HepG2 (cell line): Measurements from ENCODE around the gene SRC. TPM values are rescaled to one million over a fixed set of nuclear protein-coding genes. Genes with fewer than 3 reads are reported as not detected.

ENCODE experiments used
- CEBPB ChIP-seq: IDR thresholded peaks from 2 replicates; pipeline ENCODE4 v1.6.1; 2011; ENCODE audit warnings: low read depth, low read length, improper control_type of control experiment, borderline replicate concordance
- CHCHD3 ChIP-seq: sonication (generic); formaldehyde crosslinking; IDR thresholded peaks from 2 replicates; pipeline ENCODE4 v1.8.0; 2022; ENCODE audit warnings: mild to moderate bottlenecking, missing genetic modification reagents, moderate library complexity
- DR1 ChIP-seq: sonication (generic); formaldehyde crosslinking; IDR thresholded peaks from 2 replicates; pipeline ENCODE4 v1.8.0; 2021; ENCODE audit warnings: mild to moderate bottlenecking, missing genetic modification reagents, inconsistent platforms
- KLF6 ChIP-seq: IDR thresholded peaks from 2 replicates; pipeline ENCODE4 v1.8.0; 2016; ENCODE audit warnings: missing biosample characterization, missing genetic modification reagents
- RBAK ChIP-seq: sonication (generic); formaldehyde crosslinking; IDR thresholded peaks from 2 replicates; pipeline ENCODE4 v1.5.1; 2020; ENCODE audit warnings: mild to moderate bottlenecking, missing genetic modification reagents
- ZFP36L1 ChIP-seq: sonication (generic); formaldehyde crosslinking; IDR thresholded peaks from 2 replicates; pipeline ENCODE4 v1.8.0; 2022; ENCODE audit warnings: mild to moderate bottlenecking, missing genetic modification reagents, moderate library complexity
- ZFP37 ChIP-seq: sonication (generic); formaldehyde crosslinking; IDR thresholded peaks from 2 replicates; pipeline ENCODE4 v1.4.0; 2020; ENCODE audit warnings: missing genetic modification reagents, borderline replicate concordance
- ZNF20 ChIP-seq: sonication (generic); formaldehyde crosslinking; IDR thresholded peaks from 2 replicates; pipeline ENCODE4 v1.4.0; 2020; ENCODE audit warnings: mild to moderate bottlenecking, moderate library complexity, missing genetic modification reagents
- ZNF326 ChIP-seq: sonication (generic); formaldehyde crosslinking; IDR thresholded peaks from 2 replicates; pipeline ENCODE4 v1.4.0; 2020; ENCODE audit warnings: missing genetic modification reagents, borderline replicate concordance
- ZNF776 ChIP-seq: sonication (generic); formaldehyde crosslinking; IDR thresholded peaks from 2 replicates; pipeline ENCODE4 v1.4.0; 2020; ENCODE audit warnings: mild to moderate bottlenecking, missing genetic modification reagents
- ZSCAN20 ChIP-seq: sonication (generic); formaldehyde crosslinking; IDR thresholded peaks from 2 replicates; pipeline ENCODE4 v1.4.0; 2020; ENCODE audit warnings: missing genetic modification reagents, mild to moderate bottlenecking, borderline replicate concordance
- polyA plus RNA-seq, 8 experiments: library from polyadenylated mRNA; depleted of rRNA in 3 of 8; stranded (reverse) in 7 of 8; unstranded in 1 of 8; fragments of >200 nt; fragmentation: Illumina TruSeq in 4 of 8; extraction: Trizol in 4 of 8; gene quantifications; 2 replicates each; pipeline versions ENCODE4 v1.2.1 to v1.2.3, GENCODE V29; 2011 to 2016; ENCODE audit warnings: low read depth in 4 of 8, missing spikeins in 1 of 8, mixed read lengths in 1 of 8; ENCODE audit not compliant: insufficient read depth in 1 of 8
- total RNA-seq, 5 experiments: library from RNA; depleted of rRNA; stranded (reverse); fragments of >200 nt; fragmentation: Illumina TruSeq; extraction: Trizol; gene quantifications; 2 replicates each; pipeline ENCODE4 v1.2.3, GENCODE V29; 2016; ENCODE audit warnings: low read depth in 1 of 5
- TF ChIP-seq, protein P1 (sequence below): sonication (generic); formaldehyde crosslinking; IDR thresholded peaks from 2 replicates; pipeline ENCODE4 v1.5.0; 2020; ENCODE audit warnings: missing genetic modification reagents
- TF ChIP-seq, protein P2 (sequence below): sonication (generic); formaldehyde crosslinking; IDR thresholded peaks from 2 replicates; pipeline ENCODE4 v1.4.0; 2020; ENCODE audit warnings: missing genetic modification reagents; ENCODE audit errors: not compliant biosample characterization
- TF ChIP-seq, protein P3 (sequence below): sonication (generic); formaldehyde crosslinking; IDR thresholded peaks from 2 replicates; pipeline ENCODE4 v1.4.0; 2020; ENCODE audit warnings: mild to moderate bottlenecking, missing genetic modification reagents
- TF ChIP-seq, protein P4 (sequence below): sonication (generic); formaldehyde crosslinking; IDR thresholded peaks from 2 replicates; pipeline ENCODE4 v1.5.0; 2020; ENCODE audit warnings: mild to moderate bottlenecking, missing genetic modification reagents, borderline replicate concordance
- TF ChIP-seq, protein P5 (sequence below): sonication (generic); formaldehyde crosslinking; IDR thresholded peaks from 2 replicates; pipeline ENCODE4 v1.4.0; 2020; ENCODE audit warnings: low read depth, mild to moderate bottlenecking, missing genetic modification reagents
- TF ChIP-seq, protein P6 (sequence below): IDR thresholded peaks from 2 replicates; pipeline ENCODE4 v1.6.1; 2016; ENCODE audit warnings: missing biosample characterization, missing genetic modification reagents, low read depth

SRC gene
- total and polyA plus RNA-seq, 2 of the 13 experiments (the other 11 are each of a cell fraction or from before 2014, with no cell fraction given) = 54.7 to 192 TPM

DNA sequence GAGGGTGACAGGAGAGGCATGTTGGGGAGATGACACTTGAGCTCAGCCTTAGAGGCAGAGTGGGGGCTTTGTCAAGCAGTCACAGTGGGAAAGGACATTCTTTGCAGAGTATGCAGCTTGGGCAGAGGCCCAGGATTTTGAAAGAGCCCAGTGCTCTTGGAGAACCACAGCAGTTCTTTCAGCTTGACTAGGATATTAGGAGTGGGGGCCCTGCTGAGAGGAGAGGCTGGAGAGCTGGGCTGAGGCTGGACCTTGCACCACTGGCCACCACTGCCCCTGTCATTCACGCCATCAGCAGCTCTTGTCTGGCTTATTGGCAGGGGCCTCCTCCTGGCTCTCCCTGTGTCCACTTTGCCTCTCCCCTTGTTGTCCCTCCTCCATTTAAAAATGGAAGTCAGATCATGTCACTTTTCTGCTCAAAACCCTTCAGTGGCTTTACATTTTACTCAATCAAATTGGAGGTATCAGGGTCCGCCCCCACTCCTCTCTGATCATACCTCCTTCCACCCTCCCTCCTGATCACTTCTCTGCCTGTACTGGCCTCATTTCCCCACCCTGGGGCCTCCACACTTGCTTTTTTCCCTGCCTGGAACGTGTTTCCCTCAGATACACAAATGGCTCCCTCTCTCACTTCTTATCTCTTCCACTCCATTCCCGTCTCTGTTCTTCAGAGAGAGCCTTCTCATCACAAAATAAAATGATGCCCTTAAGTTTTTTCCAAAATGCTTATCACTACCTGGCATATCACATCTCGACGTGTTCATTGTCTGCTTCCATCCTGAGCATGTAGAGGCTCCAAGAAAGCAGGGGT, 46.0 kb upstream of the SRC start (continued):
- TF ChIP-seq, protein P1, sequence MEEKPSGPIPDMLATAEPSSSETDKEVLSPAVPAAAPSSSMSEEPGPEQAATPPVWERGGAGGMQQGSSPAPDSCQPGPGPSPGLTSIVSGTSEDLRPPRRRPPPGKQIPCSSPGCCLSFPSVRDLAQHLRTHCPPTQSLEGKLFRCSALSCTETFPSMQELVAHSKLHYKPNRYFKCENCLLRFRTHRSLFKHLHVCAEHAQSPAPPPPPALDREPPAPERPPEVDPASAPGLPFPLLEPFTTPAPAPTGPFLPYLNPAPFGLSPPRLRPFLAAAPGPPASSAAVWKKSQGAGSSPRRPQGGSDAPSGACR = peak; percentile 64; the same call in 1 of the 2 replicates
- TF ChIP-seq CHCHD3 (CRISPR knock-in tag) (no peak), ZNF326 (CRISPR knock-in tag) (no peak), KLF6 (CRISPR knock-in tag) (no peak), ZSCAN20 (CRISPR knock-in tag) (no peak), CEBPB (no peak), ZFP37 (no peak), ZNF20 (CRISPR knock-in tag) (no peak), ZFP36L1 (CRISPR knock-in tag) (no peak), RBAK (CRISPR knock-in tag) (no peak), DR1 (CRISPR knock-in tag) (no peak), ZNF776 (CRISPR knock-in tag) (no peak)
- TF ChIP-seq, protein P2, sequence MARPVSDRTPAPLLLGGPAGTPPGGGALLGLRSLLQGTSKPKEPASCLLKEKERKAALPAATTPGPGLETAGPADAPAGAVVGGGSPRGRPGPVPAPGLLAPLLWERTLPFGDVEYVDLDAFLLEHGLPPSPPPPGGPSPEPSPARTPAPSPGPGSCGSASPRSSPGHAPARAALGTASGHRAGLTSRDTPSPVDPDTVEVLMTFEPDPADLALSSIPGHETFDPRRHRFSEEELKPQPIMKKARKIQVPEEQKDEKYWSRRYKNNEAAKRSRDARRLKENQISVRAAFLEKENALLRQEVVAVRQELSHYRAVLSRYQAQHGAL = no peak
- TF ChIP-seq, protein P3, sequence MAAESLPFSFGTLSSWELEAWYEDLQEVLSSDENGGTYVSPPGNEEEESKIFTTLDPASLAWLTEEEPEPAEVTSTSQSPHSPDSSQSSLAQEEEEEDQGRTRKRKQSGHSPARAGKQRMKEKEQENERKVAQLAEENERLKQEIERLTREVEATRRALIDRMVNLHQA (CRISPR knock-in tag) = no peak
- TF ChIP-seq, protein P4, sequence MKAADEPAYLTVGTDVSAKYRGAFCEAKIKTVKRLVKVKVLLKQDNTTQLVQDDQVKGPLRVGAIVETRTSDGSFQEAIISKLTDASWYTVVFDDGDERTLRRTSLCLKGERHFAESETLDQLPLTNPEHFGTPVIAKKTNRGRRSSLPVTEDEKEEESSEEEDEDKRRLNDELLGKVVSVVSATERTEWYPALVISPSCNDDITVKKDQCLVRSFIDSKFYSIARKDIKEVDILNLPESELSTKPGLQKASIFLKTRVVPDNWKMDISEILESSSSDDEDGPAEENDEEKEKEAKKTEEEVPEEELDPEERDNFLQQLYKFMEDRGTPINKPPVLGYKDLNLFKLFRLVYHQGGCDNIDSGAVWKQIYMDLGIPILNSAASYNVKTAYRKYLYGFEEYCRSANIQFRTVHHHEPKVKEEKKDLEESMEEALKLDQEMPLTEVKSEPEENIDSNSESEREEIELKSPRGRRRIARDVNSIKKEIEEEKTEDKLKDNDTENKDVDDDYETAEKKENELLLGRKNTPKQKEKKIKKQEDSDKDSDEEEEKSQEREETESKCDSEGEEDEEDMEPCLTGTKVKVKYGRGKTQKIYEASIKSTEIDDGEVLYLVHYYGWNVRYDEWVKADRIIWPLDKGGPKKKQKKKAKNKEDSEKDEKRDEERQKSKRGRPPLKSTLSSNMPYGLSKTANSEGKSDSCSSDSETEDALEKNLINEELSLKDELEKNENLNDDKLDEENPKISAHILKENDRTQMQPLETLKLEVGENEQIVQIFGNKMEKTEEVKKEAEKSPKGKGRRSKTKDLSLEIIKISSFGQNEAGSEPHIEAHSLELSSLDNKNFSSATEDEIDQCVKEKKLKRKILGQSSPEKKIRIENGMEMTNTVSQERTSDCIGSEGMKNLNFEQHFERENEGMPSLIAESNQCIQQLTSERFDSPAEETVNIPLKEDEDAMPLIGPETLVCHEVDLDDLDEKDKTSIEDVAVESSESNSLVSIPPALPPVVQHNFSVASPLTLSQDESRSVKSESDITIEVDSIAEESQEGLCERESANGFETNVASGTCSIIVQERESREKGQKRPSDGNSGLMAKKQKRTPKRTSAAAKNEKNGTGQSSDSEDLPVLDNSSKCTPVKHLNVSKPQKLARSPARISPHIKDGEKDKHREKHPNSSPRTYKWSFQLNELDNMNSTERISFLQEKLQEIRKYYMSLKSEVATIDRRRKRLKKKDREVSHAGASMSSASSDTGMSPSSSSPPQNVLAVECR (CRISPR knock-in tag) = no peak
- TF ChIP-seq, protein P5, sequence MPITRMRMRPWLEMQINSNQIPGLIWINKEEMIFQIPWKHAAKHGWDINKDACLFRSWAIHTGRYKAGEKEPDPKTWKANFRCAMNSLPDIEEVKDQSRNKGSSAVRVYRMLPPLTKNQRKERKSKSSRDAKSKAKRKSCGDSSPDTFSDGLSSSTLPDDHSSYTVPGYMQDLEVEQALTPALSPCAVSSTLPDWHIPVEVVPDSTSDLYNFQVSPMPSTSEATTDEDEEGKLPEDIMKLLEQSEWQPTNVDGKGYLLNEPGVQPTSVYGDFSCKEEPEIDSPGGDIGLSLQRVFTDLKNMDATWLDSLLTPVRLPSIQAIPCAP (CRISPR knock-in tag) = no peak
- TF ChIP-seq, protein P6, sequence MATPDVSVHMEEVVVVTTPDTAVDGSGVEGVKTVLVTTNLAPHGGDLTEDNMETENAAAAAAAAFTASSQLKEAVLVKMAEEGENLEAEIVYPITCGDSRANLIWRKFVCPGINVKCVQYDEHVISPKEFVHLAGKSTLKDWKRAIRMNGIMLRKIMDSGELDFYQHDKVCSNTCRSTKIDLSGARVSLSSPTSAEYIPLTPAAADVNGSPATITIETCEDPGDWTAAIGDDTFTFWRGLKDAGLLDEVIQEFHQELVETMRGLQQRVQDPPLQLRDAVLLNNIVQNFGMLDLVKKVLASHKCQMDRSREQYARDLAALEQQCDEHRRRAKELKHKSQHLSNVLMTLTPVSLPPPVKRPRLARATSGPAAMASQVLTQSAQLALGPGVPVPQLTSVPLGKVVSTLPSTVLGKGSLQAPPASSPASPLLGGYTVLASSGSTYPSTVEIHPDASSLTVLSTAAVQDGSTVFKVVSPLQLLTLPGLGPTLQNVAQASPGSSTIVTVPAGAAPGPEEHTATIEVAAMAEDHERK (CRISPR knock-in tag) = no peak
